ENCODE data around the gene TALDO1. TPM values are rescaled to one million over a fixed set of nuclear protein-coding genes. Genes with fewer than 3 reads are reported as not detected.
A peak's percentile ranks its signal among the peaks of the same experiment; 100 is the strongest.

TALDO1 gene
- total RNA-seq, 6 experiments from 2014 or later, result 102 to 184 (median 150) TPM

DNA sequence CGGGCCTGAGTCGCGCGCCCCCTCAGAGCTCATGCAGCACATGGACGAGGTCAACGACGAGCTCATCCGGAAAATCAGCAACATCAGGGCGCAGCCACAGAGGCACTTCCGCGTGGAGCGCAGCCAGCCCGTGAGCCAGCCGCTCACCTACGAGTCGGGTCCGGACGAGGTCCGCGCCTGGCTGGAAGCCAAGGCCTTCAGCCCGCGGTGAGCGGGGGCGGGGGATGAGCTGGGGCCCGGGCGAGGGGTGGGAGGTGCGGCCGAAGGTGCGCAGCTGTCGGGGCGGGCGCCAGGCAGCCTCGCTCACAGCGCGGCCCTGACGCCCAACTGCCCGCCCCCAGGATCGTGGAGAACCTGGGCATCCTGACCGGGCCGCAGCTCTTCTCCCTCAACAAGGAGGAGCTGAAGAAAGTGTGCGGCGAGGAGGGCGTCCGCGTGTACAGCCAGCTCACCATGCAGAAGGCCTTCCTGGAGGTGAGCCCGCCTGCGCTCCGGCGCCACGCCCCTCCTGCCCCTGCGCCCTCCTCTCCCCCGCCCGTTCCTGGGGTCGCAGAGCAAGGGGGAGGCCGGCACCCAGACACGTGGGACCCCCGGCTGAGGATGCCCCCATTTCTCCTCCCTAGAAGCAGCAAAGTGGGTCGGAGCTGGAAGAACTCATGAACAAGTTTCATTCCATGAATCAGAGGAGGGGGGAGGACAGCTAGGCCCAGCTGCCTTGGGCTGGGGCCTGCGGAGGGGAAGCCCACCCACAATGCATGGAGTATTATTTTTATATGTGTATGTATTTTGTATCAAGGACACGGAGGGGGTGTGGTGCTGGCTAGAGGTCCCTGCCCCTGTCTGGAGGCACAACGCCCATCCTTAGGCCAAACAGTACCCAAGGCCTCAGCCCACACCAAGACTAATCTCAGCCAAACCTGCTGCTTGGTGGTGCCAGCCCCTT, 20.7 kb upstream of the TALDO1 start:
- no peak for ATAC-seq
- Histone ChIP-seq H3K4me3 (no peak overlapping the region), H3K4me1 (peaks cover 0 to 7% (median 0%) of the 10 kb centered on the region in 4 donors), H3K9me3 (no peaks in the 10 kb centered on the region), H3K27me3 (no peaks in the 10 kb centered on the region), H3K36me3 (peaks cover 0 to 34% (median 5%) of the 10 kb centered on the region in 4 donors), H3K27ac (peak overlapping the region in 1 of 3 donors; percentile 8)
- whole genome bisulfite sequencing (ENCODE audit: insufficient coverage, low coverage, low lambda C conversion rate, missing lambda C conversion rate), result 40% methylated on average over 2 of the region's 61 CpGs
- intact Hi-C loops (cut with DNase I), result loop anchor here (10.0 kb wide), 1 partner anchor 62 kb away; no protein-coding TSS in a partner anchor
- TF ChIP-seq POLR2A (IDR thresholded peaks at IDR 0.05), result no peak
- TF ChIP-seq, protein P1, sequence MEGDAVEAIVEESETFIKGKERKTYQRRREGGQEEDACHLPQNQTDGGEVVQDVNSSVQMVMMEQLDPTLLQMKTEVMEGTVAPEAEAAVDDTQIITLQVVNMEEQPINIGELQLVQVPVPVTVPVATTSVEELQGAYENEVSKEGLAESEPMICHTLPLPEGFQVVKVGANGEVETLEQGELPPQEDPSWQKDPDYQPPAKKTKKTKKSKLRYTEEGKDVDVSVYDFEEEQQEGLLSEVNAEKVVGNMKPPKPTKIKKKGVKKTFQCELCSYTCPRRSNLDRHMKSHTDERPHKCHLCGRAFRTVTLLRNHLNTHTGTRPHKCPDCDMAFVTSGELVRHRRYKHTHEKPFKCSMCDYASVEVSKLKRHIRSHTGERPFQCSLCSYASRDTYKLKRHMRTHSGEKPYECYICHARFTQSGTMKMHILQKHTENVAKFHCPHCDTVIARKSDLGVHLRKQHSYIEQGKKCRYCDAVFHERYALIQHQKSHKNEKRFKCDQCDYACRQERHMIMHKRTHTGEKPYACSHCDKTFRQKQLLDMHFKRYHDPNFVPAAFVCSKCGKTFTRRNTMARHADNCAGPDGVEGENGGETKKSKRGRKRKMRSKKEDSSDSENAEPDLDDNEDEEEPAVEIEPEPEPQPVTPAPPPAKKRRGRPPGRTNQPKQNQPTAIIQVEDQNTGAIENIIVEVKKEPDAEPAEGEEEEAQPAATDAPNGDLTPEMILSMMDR (IDR thresholded peaks at IDR 0.05), result no peak
- peak; percentile 57 to 72 (median 63) for DNase-seq

- no peaks in the 10 kb centered on the region for H3K9me3 ChIP-seq
- H3K36me3 ChIP-seq, result peaks cover 0 to 31% (median 5%) of the 10 kb centered on the region in 4 donors
- no CpG with 5 or more reads among the region's 12 CpGs for WGBS (ENCODE audit: insufficient coverage, low coverage, low lambda C conversion rate, missing lambda C conversion rate)
- intact Hi-C loops (cut with DNase I), result loop anchor here (10.0 kb wide), 1 partner anchor 62 kb away; no protein-coding TSS in a partner anchor
- H3K27me3 ChIP-seq, result no peaks in the 10 kb centered on the region
- H3K4me3 ChIP-seq, result no peak overlapping the region
- TF ChIP-seq POLR2A (IDR thresholded peaks at IDR 0.05), result no peak
- TF ChIP-seq, protein P1 (IDR thresholded peaks at IDR 0.05), result no peak
- H3K27ac ChIP-seq, result no peak overlapping the region
- peaks cover 0 to 7% (median 0%) of the 10 kb centered on the region in 4 donors for H3K4me1 ChIP-seq
- DNase-seq, result peak in 2 of 3 donors; percentile 47 to 57
- ATAC-seq, result no peak
Observed at GRCh38 chr11:727281-727701, 20.0 kb upstream of the TALDO1 start.

DNA sequence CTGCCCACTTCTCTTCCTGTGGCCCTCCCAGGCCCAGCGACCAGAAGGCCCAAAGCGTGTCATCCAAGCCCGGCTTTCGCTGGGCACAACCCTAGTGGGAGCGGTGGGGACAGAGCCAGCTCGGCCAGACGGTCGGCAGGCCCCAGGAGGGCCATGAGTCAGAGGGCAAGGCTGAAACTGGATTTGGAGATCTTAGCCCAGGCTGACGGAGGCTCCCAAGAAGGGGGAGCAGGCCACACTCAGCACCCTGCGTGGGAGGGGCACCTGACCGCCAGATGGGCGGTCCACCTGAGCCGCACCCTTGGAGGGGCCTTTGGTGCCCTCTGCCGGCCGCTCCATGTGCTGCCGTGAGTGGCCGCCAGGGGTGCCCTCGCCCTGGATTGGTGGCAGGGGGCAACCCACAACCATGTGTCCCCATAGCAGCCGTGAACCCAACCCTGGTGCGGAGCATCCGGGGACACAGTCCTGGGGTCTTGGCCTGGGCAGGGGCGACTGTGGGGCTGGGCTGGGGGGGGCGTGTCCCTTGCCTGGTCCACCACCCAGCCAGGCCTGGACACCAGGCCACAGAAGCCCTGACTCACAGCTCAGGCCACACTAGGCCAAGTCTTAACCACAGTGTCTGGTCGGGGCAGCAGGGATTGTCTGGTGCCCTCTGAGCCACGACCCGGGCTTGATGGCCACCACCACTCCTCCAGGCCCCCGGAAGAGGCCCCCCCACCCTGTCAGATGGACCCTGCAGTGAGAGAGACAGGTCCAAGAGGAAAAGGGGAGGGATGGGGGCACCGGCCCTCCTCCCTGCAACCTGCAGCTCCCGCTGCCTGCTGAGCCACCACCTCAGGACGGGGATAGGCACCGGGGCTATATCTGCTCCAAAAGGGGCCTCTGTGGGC, 19.2 kb upstream of the TALDO1 start:
- peaks cover 0 to 29% (median 5%) of the 10 kb centered on the region in 4 donors for H3K36me3 ChIP-seq
- no peak overlapping the region for H3K27ac ChIP-seq
- DNase-seq, result peak; percentile 85 to 86 (median 86)
- no peaks in the 10 kb centered on the region for H3K27me3 ChIP-seq
- TF ChIP-seq POLR2A (IDR thresholded peaks at IDR 0.05), result no peak
- TF ChIP-seq, protein P1 (IDR thresholded peaks at IDR 0.05), result peak; percentile 92 to 97 (median 96)
- 3% methylated on average over 7 of the region's 31 CpGs for WGBS (ENCODE audit: insufficient coverage, low coverage, low lambda C conversion rate, missing lambda C conversion rate)
- H3K9me3 ChIP-seq, result no peaks in the 10 kb centered on the region
- peaks cover 0 to 7% (median 0%) of the 10 kb centered on the region in 4 donors for H3K4me1 ChIP-seq
- H3K4me3 ChIP-seq, result no peak overlapping the region
- ATAC-seq, result peak; percentile 90 to 92 (median 91)
- intact Hi-C loops (cut with DNase I), result loop anchor here (10.0 kb wide), 1 partner anchor 63 kb away; no protein-coding TSS in a partner anchor

DNA sequence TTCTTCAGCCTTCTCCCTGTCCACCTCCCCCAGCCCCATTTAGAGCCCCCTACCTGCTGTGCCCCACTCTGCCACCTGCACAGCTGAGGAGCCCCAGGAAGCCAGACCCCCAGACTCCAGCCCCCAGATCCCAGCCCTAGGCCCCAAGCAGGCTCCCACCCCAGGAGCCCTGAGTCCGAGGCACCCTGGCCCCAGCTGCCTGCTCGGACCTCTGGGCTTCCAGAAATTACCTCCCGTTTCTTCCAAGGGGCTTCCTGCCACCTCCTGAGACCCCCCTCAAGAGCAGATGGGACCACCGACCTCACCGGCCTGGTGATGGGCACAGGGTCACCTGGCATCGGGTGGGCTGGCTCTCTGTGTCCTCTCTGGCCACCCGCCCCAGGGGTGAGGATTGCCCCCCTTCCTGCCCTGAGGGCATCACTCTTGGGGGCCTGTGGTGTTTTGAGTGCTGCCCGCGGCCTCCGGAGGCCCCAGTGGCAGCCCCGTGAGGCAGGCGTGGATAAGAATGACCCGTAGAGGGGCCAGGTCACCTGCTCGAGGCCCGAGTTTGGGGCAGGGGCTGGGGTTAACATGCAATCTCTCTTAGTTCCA, 18.3 kb upstream of the TALDO1 start:
- DNase-seq (peak in 2 of 3 donors; percentile 54 to 57), ATAC-seq (peak in 1 of 4 donors; percentile 2)
- peak overlapping the region in 1 of 3 donors; percentile 37 for H3K27ac ChIP-seq
- no peak for TF ChIP-seq POLR2A (IDR thresholded peaks at IDR 0.05)
- TF ChIP-seq, protein P1 (IDR thresholded peaks at IDR 0.05), result no peak
- H3K4me3 ChIP-seq, result no peak overlapping the region
- WGBS (ENCODE audit: insufficient coverage, low coverage, low lambda C conversion rate, missing lambda C conversion rate), result 47% methylated on average over 5 of the region's 15 CpGs
- H3K36me3 ChIP-seq, result peaks cover 0 to 21% (median 2%) of the 10 kb centered on the region in 4 donors
- peaks cover 0 to 7% (median 0%) of the 10 kb centered on the region in 4 donors for H3K4me1 ChIP-seq
- H3K9me3 ChIP-seq, result no peaks in the 10 kb centered on the region
- intact Hi-C loops (cut with DNase I), result loop anchor here (10.0 kb wide), 1 partner anchor 64 kb away; no protein-coding TSS in a partner anchor
- H3K27me3 ChIP-seq, result no peaks in the 10 kb centered on the region
